Right renal cortex interstitium (tissue), 3 donors: Measurements from ENCODE around the gene ZNF783. TPM values are rescaled to one million over a fixed set of nuclear protein-coding genes. Genes with fewer than 3 reads are reported as not detected.
"Not testable (repeated sequence)": the region's sequence is repeated elsewhere in the genome, so short reads cannot be mapped to it uniquely, and the experiment has no call there.

Experiments
- DNase-seq, 3 donors: peaks; one replicate each; pipeline ENCODE4 v3.0.0-alpha.2; 2013; ENCODE audit warnings: low read depth in 3 of 3, low spot score in 2 of 3
- polyA plus RNA-seq, 3 donors: library from polyadenylated mRNA; unstranded; fragments of 120-200 nt; gene quantifications; one replicate each; pipeline ENCODE4 v1.2.1, GENCODE V29; 2013; ENCODE audit not compliant: insufficient read length in 3 of 3

ZNF783 gene
- polyA plus RNA-seq, 3 donors = 9.8 to 11.6 (median 10.3) TPM

- DNase-seq = no peak
Observed at GRCh38 chr7:149296368-149296767, 34.4 kb downstream of the ZNF783 start.

GRCh38 chr7:149297034-149297755, 35.2 kb downstream of the ZNF783 start:
- no peak for DNase-seq

- DNase-seq = no peak
Observed at GRCh38 chr7:149300620-149301285, 38.8 kb downstream of the ZNF783 start.

GRCh38 chr7:149302222-149302621, 40.2 kb downstream of the ZNF783 start:
- DNase-seq = no peak

GRCh38 chr7:149302865-149303264, 40.9 kb downstream of the ZNF783 start:
- no peak for DNase-seq

- DNase-seq = no peak
Observed at GRCh38 chr7:149304006-149304405, 42.0 kb downstream of the ZNF783 start.

GRCh38 chr7:149306854-149307253, 44.9 kb downstream of the ZNF783 start:
- no peak for DNase-seq

GRCh38 chr7:149307775-149308501, 45.9 kb downstream of the ZNF783 start:
- no peak for DNase-seq

- peak; percentile 16 to 27 (median 25) for DNase-seq
Observed at GRCh38 chr7:149310113-149310836, 48.3 kb downstream of the ZNF783 start.

- DNase-seq = no peak
Observed at GRCh38 chr7:149310990-149311573, 49.1 kb downstream of the ZNF783 start.

GRCh38 chr7:149313981-149314380, 52.0 kb downstream of the ZNF783 start:
- no peak for DNase-seq

GRCh38 chr7:149316606-149317005, 54.6 kb downstream of the ZNF783 start:
- no peak for DNase-seq

GRCh38 chr7:149317496-149317895, 55.5 kb downstream of the ZNF783 start:
- DNase-seq = no peak

- DNase-seq = no peak
Observed at GRCh38 chr7:149317986-149318672, 56.1 kb downstream of the ZNF783 start.

- no peak for DNase-seq
Observed at GRCh38 chr7:149319376-149319775, 57.4 kb downstream of the ZNF783 start.

GRCh38 chr7:149320313-149321124, 58.5 kb downstream of the ZNF783 start:
- DNase-seq = no peak

- not testable (repeated sequence) for DNase-seq
Observed at GRCh38 chr7:149321125-149321905, 59.3 kb downstream of the ZNF783 start.

GRCh38 chr7:149321978-149322541, 60.1 kb downstream of the ZNF783 start:
- no peak for DNase-seq
